22Rv1 (cell line): ENCODE results near the gene SLC4A2.

Experiments used
- H3K27ac ChIP-seq: fragments of 450-650 bp; 2 replicates; pipeline ENCODE4 v1.5.1; 2017
- ZFX ChIP-seq: fragments of 450-650 bp; IDR thresholded peaks from 2 replicates; pipeline ENCODE4 v1.6.1; 2017; ENCODE audit warnings: antibody characterized with exemption, borderline replicate concordance
- TF ChIP-seq, protein P1 (sequence below): fragments of 450-650 bp; IDR thresholded peaks from 2 replicates; pipeline ENCODE4 v1.5.1; 2017; ENCODE audit warnings: mild to moderate bottlenecking

SLC4A2 gene

DNA sequence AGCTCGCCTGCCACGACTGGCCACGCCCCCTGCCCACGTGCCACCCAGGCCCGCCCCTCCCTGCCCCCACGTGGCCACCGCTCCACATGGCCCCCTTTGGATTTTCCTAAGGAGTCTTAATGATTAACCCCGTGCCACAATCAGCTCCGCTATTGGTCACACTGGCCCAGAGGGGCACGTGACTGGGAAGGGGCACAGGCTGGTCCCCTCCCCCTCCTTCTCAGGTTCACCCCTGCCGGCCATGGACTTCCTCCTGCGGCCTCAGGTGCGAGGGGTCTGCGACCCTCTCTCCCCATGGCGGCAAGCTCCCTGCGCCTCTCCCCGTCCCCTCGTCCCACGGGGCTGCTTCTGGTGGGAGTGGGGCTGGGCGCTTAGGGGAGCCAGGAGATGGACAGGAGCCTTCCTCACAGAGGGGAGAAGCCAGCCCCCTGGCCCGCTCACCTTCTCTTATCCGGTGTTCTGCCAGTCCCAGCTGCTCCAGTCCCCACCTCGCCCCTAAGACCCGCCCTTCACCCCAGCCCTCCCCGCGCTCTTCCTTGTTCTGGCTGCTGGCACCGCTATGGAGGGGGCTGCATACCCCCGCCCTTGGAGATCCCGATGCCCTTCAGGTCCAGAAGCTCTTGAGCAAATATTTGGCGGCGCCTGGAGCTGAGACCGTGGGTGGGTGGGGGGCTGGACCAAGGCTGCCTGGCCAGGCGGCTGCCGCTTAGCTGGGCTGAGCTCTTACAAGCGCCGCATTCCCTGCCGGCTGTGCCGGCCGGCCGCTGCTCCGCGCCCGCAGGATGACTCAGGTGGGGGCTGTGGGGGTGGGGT lies 3.2 kb downstream of the SLC4A2 start:
- peak overlapping the region; percentile 96 for H3K27ac ChIP-seq
- TF ChIP-seq, protein P1, sequence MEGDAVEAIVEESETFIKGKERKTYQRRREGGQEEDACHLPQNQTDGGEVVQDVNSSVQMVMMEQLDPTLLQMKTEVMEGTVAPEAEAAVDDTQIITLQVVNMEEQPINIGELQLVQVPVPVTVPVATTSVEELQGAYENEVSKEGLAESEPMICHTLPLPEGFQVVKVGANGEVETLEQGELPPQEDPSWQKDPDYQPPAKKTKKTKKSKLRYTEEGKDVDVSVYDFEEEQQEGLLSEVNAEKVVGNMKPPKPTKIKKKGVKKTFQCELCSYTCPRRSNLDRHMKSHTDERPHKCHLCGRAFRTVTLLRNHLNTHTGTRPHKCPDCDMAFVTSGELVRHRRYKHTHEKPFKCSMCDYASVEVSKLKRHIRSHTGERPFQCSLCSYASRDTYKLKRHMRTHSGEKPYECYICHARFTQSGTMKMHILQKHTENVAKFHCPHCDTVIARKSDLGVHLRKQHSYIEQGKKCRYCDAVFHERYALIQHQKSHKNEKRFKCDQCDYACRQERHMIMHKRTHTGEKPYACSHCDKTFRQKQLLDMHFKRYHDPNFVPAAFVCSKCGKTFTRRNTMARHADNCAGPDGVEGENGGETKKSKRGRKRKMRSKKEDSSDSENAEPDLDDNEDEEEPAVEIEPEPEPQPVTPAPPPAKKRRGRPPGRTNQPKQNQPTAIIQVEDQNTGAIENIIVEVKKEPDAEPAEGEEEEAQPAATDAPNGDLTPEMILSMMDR = no peak
- TF ChIP-seq ZFX = no peak

DNA sequence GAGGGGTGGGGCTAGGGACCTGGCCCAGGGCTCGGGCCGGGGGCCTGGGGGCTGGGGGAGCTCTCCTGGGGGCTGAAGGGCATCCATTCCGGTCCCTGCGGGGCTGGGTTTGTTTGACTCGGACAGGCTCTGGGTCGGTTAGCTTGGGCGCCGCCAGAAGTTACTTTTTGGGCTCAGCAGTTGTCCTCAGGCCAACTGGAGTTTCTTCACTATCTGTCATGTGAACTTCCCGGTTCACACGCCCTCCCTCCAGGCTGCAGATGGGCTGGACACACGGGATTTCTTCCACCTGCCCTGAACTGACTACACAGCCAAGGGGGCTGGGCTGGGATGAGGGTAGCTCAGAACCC lies 3.8 kb downstream of the SLC4A2 start:
- TF ChIP-seq ZFX = no peak
- TF ChIP-seq, protein P1 = no peak
- H3K27ac ChIP-seq = peak overlapping the region; percentile 96

DNA sequence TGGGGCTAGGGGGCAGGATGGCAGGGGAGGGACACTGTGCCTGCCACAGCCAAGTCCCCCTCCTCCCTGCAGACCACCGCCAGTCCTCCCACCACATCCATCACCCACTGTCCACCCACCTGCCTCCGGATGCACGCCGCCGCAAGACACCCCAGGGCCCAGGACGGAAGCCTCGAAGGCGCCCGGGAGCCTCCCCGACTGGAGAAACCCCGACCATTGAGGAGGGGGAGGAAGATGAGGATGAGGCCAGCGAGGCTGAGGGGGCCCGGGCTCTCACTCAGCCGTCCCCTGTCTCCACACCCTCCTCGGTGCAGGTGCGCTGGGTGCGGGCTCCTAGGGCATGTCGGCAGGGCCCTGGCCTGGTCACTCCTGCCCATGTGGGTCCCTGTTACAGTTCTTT lies 5.1 kb downstream of the SLC4A2 start:
- peak overlapping the region; percentile 96; the same call in 1 of the 2 replicates for H3K27ac ChIP-seq
- TF ChIP-seq ZFX = no peak
- TF ChIP-seq, protein P1 = no peak

DNA sequence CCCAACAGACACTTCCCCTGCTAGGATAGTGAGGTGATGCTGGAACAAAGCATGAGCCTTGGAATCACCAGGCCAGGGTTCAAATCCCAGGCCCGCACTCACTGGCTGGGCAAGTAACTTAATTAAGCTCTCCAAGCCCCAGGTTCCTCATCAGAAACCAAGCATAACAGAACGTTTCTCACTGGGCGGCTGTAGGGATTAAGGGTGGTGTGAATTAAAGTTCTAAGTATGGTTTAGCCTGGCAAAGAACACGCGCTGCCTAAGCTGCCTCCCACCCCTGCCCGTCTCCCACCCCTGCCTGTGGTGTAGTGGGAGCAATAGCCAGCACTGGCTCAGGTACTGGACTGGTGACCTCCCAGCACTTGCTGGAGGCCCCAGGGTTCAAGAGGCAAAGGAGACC lies 5.6 kb downstream of the SLC4A2 start:
- H3K27ac ChIP-seq = peak overlapping the region; percentile 12; the same call in 1 of the 2 replicates
- no peak for TF ChIP-seq ZFX
- TF ChIP-seq, protein P1 = no peak

DNA sequence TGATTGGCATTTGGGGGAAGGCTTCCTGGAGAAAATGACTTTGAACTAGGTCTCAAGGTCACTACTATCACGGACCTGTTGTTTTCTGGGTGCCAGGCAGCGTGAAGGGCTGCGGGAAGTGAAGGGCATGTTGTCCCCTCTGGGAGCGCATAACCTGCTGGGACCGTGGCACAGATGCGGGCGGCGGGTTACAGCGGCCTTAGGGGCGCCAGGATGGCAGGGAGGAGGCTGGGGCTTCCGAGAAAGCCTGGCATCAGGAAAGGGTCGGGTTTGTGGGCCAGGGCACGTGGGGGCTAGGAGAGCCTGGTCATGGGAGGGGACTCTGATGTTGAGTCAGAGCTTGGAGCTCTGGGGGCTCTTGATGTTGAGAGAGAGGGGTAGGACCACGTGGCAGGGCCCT lies 6.1 kb downstream of the SLC4A2 start:
- H3K27ac ChIP-seq = peak overlapping the region; percentile 12; the same call in 1 of the 2 replicates
- TF ChIP-seq ZFX = no peak
- TF ChIP-seq, protein P1 = no peak

DNA sequence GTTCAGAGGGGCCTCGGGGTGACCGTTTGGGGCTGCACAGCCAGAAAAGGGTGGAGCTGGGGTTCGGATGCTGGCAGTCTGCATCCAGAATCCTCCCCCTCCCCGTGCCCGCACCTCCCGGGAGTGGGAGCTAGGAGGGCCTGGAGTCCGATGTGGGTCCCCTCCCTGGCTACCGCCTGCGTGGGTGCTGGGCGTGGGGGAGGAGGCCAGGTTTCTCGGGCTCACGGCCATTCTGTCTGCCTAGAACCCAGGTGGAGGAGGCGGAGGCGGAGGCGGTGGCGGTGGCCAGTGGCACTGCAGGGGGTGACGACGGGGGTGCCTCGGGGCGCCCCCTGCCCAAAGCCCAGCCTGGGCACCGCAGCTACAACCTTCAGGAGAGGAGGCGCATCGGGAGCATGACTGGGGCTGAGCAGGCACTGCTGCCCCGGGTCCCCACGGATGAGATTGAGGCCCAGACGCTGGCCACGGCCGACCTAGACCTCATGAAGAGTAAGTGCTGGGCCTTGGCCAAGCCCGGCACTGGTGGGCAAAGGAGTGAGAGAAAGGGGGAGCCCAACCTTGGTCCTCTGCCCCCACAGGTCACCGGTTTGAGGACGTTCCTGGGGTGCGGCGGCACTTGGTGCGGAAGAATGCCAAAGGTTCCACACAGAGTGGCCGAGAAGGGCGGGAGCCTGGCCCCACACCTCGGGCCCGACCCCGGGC lies 7.0 kb downstream of the SLC4A2 start:
- no peak for TF ChIP-seq ZFX
- TF ChIP-seq, protein P1 = no peak
- H3K27ac ChIP-seq = no peak overlapping the region; the same call in 1 of the 2 replicates
